ENCODE data around the gene SERPINB10. TPM values are rescaled to one million over a fixed set of nuclear protein-coding genes. Genes with fewer than 3 reads are reported as not detected.

Gene SERPINB10
- total and polyA plus RNA-seq, 10 donors = 0.07 to 5.6 (median 0.57) TPM; not detected in 1

GRCh38 chr18:63971320-63972001 is 63.7 kb downstream of the SERPINB10 start:
- no peak for DNase-seq

GRCh38 chr18:63972002-63972376 is 64.2 kb downstream of the SERPINB10 start:
- no peak for DNase-seq
- no peak for TF ChIP-seq POLR2A (IDR thresholded peaks at IDR 0.05)
- no peak for TF ChIP-seq POLR2AphosphoS5 (IDR thresholded peaks at IDR 0.05)
- TF ChIP-seq CTCF (IDR thresholded peaks at IDR 0.05 in 8 of 11, conservative IDR thresholded peaks at IDR 0.05 in 3 of 11) = no peak
- no peaks in the 10 kb centered on the region for H3K27me3 ChIP-seq (replicated peaks in 1 of 7)
- H3K4me3 ChIP-seq = no peak overlapping the region
- H3K9me3 ChIP-seq = no peaks in the 10 kb centered on the region
- WGBS, 5 donors = 44 to 73% (median 65%) methylated on average over 5 of the region's 5 CpGs
- intact Hi-C loops (cut with DNase I; ENCODE audit: low total_unique reads) = no loop called here
- H3K4me1 ChIP-seq = peaks cover 15 to 66% (median 39%) of the 10 kb centered on the region in 6 donors
- no peaks in the 10 kb centered on the region for H3K36me3 ChIP-seq
- peak overlapping the region in 1 of 8 donors; percentile 99 for H3K27ac ChIP-seq

More at GRCh38 chr18:63971320-63972001, 63.7 kb downstream of the SERPINB10 start:
- TF ChIP-seq POLR2A (IDR thresholded peaks at IDR 0.05) = no peak
- TF ChIP-seq CTCF (IDR thresholded peaks at IDR 0.05 in 8 of 11, conservative IDR thresholded peaks at IDR 0.05 in 3 of 11) = no peak
- no peak for TF ChIP-seq POLR2AphosphoS5 (IDR thresholded peaks at IDR 0.05)
- Histone ChIP-seq H3K9me3 (no peaks in the 10 kb centered on the region), H3K27me3 (replicated peaks in 1 of 7) (no peaks in the 10 kb centered on the region), H3K27ac (peak overlapping the region in 7 of 8 donors; percentile 95 to 99 (median 98)), H3K4me1 (peaks cover 15 to 60% (median 36%) of the 10 kb centered on the region in 6 donors), H3K4me3 (peak overlapping the region in 5 of 8 donors; percentile 71 to 89 (median 85)), H3K36me3 (no peaks in the 10 kb centered on the region)
- WGBS, 5 donors = 50 to 74% (median 62%) methylated on average over 13 of the region's 13 CpGs
- intact Hi-C loops (cut with DNase I; ENCODE audit: low total_unique reads) = no loop called here

GRCh38 chr18:63974991-63975390 is 67.2 kb downstream of the SERPINB10 start:
- WGBS, 5 donors = 24 to 50% (median 44%) methylated on average over 2 of the region's 2 CpGs
- Histone ChIP-seq H3K4me1 (peaks cover 12 to 78% (median 44%) of the 10 kb centered on the region in 6 donors), H3K4me3 (no peak overlapping the region), H3K27ac (peak overlapping the region in 6 of 8 donors; percentile 23 to 64 (median 47)), H3K9me3 (no peaks in the 10 kb centered on the region), H3K27me3 (replicated peaks in 1 of 7) (no peaks in the 10 kb centered on the region), H3K36me3 (peaks cover 0 to 3% (median 0%) of the 10 kb centered on the region in 6 donors)
- peak in 1 of 11 experiments; percentile 12 for TF ChIP-seq CTCF (IDR thresholded peaks at IDR 0.05 in 8 of 11, conservative IDR thresholded peaks at IDR 0.05 in 3 of 11)
- TF ChIP-seq POLR2A (IDR thresholded peaks at IDR 0.05) = no peak
- intact Hi-C loops (cut with DNase I; ENCODE audit: low total_unique reads) = no loop called here
- no peak for DNase-seq

- WGBS, 5 donors = 34 to 56% (median 45%) methylated on average over 3 of the region's 3 CpGs
- H3K27me3 ChIP-seq (replicated peaks in 1 of 7) = no peaks in the 10 kb centered on the region
- no peak for TF ChIP-seq POLR2AphosphoS5 (IDR thresholded peaks at IDR 0.05)
- TF ChIP-seq CTCF (IDR thresholded peaks at IDR 0.05 in 8 of 11, conservative IDR thresholded peaks at IDR 0.05 in 3 of 11) = peak in 1 of 11 experiments; percentile 4
- TF ChIP-seq POLR2A (IDR thresholded peaks at IDR 0.05) = no peak
- peak overlapping the region in 6 of 8 donors; percentile 23 to 64 (median 47) for H3K27ac ChIP-seq
- peaks cover 0 to 9% (median 0%) of the 10 kb centered on the region in 6 donors for H3K36me3 ChIP-seq
- no peak for DNase-seq
- H3K4me1 ChIP-seq = peaks cover 12 to 83% (median 46%) of the 10 kb centered on the region in 6 donors
- no peaks in the 10 kb centered on the region for H3K9me3 ChIP-seq
- intact Hi-C loops (cut with DNase I; ENCODE audit: low total_unique reads) = no loop called here
- no peak overlapping the region for H3K4me3 ChIP-seq
These were observed 67.9 kb downstream of the SERPINB10 start for GRCh38 chr18:63975628-63976027.
